ENCODE data around the gene CDK2. TPM values are rescaled to one million over a fixed set of nuclear protein-coding genes. Genes with fewer than 3 reads are reported as not detected.

The CDK2 gene
- total RNA-seq, 4 donors from 2014 or later, result 6.4 to 11.7 (median 8.1) TPM

- in situ Hi-C loops (cut with MboI; ENCODE audit: low sequenced_read_pairs in 4 of 4), result no loop called here
These were observed 47.6 kb downstream of the CDK2 start for GRCh38 chr12:56014205-56014604.

DNA sequence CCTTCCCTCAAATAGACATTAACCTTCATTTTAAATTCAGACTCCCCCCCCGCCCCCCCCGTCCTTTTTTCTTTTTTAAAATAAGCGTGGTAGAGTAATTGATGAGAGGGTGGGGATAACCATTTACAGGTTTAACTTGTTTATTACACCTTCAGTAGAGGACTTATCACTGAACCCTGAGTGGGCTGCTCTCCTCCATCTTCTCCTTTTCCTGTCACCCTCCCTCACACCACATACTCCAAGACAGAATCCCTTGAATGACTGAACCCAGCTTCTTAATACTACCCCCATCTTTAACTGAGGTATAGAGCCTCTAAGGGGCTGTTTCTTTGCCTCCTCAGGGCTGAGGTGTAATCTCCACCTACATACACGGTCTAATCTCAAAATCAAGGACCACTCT, 50.6 kb downstream of the CDK2 start:
- H3K4me3 ChIP-seq, result no peak overlapping the region
- ATAC-seq (no peak), DNase-seq (no peak)
- no peaks in the 10 kb centered on the region for H3K9me3 ChIP-seq
- H3K27me3 ChIP-seq, result no peaks in the 10 kb centered on the region
- H3K36me3 ChIP-seq, result peaks cover 0 to 7% of the 10 kb centered on the region in 2 donors
- H3K4me1 ChIP-seq, result no peaks in the 10 kb centered on the region
- no peak overlapping the region for H3K27ac ChIP-seq
- in situ Hi-C loops (cut with MboI; ENCODE audit: low sequenced_read_pairs in 4 of 4), result no loop called here
- TF ChIP-seq, protein P1, sequence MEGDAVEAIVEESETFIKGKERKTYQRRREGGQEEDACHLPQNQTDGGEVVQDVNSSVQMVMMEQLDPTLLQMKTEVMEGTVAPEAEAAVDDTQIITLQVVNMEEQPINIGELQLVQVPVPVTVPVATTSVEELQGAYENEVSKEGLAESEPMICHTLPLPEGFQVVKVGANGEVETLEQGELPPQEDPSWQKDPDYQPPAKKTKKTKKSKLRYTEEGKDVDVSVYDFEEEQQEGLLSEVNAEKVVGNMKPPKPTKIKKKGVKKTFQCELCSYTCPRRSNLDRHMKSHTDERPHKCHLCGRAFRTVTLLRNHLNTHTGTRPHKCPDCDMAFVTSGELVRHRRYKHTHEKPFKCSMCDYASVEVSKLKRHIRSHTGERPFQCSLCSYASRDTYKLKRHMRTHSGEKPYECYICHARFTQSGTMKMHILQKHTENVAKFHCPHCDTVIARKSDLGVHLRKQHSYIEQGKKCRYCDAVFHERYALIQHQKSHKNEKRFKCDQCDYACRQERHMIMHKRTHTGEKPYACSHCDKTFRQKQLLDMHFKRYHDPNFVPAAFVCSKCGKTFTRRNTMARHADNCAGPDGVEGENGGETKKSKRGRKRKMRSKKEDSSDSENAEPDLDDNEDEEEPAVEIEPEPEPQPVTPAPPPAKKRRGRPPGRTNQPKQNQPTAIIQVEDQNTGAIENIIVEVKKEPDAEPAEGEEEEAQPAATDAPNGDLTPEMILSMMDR (IDR thresholded peaks at IDR 0.05 in 4 of 5, conservative IDR thresholded peaks at IDR 0.05 in 1 of 5), result no peak
- TF ChIP-seq POLR2A (IDR thresholded peaks at IDR 0.05), result no peak
- intact Hi-C loops (cut with DNase I; ENCODE audit: low total_unique reads), result no loop called here

More at GRCh38 chr12:56014205-56014604, 47.6 kb downstream of the CDK2 start:
- no peaks in the 10 kb centered on the region for H3K9me3 ChIP-seq
- no peak overlapping the region for H3K27ac ChIP-seq
- intact Hi-C loops (cut with DNase I; ENCODE audit: low total_unique reads), result no loop called here
- no peak overlapping the region for H3K4me3 ChIP-seq
- no peak for ATAC-seq
- H3K27me3 ChIP-seq, result no peaks in the 10 kb centered on the region
- H3K36me3 ChIP-seq, result peaks cover 0 to 7% of the 10 kb centered on the region in 2 donors
- no peaks in the 10 kb centered on the region for H3K4me1 ChIP-seq
- TF ChIP-seq, protein P1 (IDR thresholded peaks at IDR 0.05 in 4 of 5, conservative IDR thresholded peaks at IDR 0.05 in 1 of 5), result no peak
- TF ChIP-seq POLR2A (IDR thresholded peaks at IDR 0.05), result no peak
- DNase-seq, result no peak

DNA sequence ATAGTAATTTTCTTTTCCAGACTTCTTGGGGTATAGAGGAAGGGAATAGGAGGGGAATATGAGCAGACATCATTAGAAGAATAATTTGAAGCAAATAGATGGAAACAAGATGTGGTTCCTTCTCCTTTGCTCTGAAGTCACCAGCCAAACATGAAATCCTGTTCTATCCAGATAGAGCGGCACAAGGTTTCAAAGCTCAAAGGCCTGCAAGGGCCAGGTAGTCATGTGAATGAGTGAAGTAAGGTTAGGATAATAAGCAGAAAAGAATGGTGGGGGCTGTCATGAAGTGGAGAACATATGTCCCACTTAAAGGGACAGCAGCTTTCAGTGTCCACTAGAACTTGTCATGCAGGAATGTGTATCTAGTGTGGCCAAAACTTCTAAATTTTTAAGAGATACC, 51.7 kb downstream of the CDK2 start:
- H3K36me3 ChIP-seq, result peaks cover 0 to 7% of the 10 kb centered on the region in 2 donors
- in situ Hi-C loops (cut with MboI; ENCODE audit: low sequenced_read_pairs in 4 of 4), result no loop called here

GRCh38 chr12:56020423-56021184, 54.0 kb downstream of the CDK2 start, which contains the start of gene IKZF4:
TSS of gene IKZF4 (plus strand) at chr12:56021043. CDS start at chr12:56021494, 451 bp downstream.
- Histone ChIP-seq H3K9me3 (no peaks in the 10 kb centered on the region), H3K36me3 (peaks cover 0 to 7% of the 10 kb centered on the region in 2 donors), H3K27ac (no peak within 1 kb of the TSS), H3K27me3 (no peaks in the 10 kb centered on the region), H3K4me3 (no peak within 1 kb of the TSS), H3K4me1 (no peaks in the 10 kb centered on the region)
- in situ Hi-C loops (cut with MboI; ENCODE audit: low sequenced_read_pairs in 4 of 4), result no loop called here
- intact Hi-C loops (cut with DNase I; ENCODE audit: low total_unique reads), result no loop called here
- TF ChIP-seq, protein P1 (IDR thresholded peaks at IDR 0.05 in 4 of 5, conservative IDR thresholded peaks at IDR 0.05 in 1 of 5), result no peak
- no peak for TF ChIP-seq POLR2A (IDR thresholded peaks at IDR 0.05)
- DNase-seq (no peak), ATAC-seq (no peak)

More for the DNA sequence above, 51.7 kb downstream of the CDK2 start:
- intact Hi-C loops (cut with DNase I; ENCODE audit: low total_unique reads), result no loop called here
- H3K4me3 ChIP-seq, result no peak overlapping the region
- TF ChIP-seq, protein P1 (IDR thresholded peaks at IDR 0.05 in 4 of 5, conservative IDR thresholded peaks at IDR 0.05 in 1 of 5), result no peak
- TF ChIP-seq POLR2A (IDR thresholded peaks at IDR 0.05), result no peak
- DNase-seq (no peak), ATAC-seq (no peak)
- no peaks in the 10 kb centered on the region for H3K9me3 ChIP-seq
- H3K27me3 ChIP-seq, result no peaks in the 10 kb centered on the region
- no peaks in the 10 kb centered on the region for H3K4me1 ChIP-seq
- no peak overlapping the region for H3K27ac ChIP-seq

All from gastrocnemius medialis (tissue), 4 donors.